NCI-H1417 (cell line): Measurements from ENCODE around the gene ENG.
A peak's percentile ranks its signal among the peaks of the same experiment; 100 is the strongest.
"Not testable (repeated sequence)": the region's sequence is repeated elsewhere in the genome, so short reads cannot be mapped to it uniquely, and the experiment has no call there.

ENCODE experiments used
- DNase-seq, 3 experiments: peaks; one replicate each; lab custom pipeline; 2025; lab: John Stamatoyannopoulos, UW

Gene ENG

DNA sequence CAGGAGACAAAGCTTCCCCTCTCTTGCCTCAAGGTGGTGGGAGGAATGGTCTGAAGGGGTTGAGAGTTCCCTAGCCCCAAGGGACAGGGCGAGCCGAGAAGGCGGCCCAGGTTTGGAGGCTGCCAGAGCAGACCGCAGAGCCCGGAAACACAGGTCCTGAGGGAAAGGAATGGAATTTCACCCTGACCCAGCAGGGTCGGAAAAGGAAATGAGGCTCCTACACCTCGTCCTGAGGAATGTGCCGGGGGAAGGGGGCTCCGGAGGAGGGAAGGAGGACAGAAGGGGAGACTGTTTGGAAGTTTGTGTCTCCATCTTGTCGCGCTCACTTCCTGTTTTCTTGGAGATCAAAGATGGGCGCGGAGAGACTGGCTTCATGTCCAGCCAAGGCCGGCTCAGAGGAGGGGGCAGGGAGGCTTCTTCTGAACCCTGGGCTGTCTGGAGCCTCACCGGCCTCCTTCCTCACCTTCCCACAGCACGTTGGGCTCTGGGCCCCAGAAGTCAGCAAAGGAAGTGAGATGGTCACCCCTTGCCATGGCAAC lies 9.6 kb downstream of the ENG start:
- DNase-seq = no peak

DNA sequence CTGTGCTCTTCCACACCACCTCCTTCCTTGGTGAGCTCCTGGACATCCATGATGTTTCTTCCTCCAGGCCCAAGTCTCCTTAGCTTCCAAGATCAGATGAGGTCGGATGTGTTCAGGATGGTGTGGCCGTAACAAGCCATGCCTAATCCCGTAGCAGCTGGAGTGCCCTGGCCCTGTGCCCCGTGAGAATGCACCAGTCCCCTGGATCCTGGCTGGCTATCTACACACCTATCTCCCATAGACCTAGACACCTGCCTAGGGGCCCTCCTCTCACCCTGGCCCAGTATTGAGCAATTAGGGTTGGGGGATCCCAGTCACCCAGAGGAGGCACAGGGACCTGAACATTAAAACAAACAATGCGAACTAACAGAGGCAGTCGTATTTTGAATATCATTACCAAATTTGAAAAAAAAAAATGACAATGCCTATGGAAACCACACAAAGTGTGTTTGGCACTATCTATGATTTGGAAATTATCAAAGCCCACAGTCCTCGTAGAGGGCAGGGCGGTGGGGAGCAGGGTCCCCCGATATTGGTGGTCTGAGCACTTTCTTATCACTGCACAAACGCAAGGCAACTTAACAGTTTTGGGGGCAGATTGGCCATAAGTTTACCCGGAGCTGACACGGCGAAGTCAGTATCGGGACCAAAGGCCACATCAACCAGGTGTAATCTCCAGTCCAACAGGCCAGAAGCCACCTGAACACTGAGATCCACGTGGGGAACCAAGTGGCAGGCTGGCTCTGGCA lies 13.2 kb downstream of the ENG start:
- no peak for DNase-seq

DNA sequence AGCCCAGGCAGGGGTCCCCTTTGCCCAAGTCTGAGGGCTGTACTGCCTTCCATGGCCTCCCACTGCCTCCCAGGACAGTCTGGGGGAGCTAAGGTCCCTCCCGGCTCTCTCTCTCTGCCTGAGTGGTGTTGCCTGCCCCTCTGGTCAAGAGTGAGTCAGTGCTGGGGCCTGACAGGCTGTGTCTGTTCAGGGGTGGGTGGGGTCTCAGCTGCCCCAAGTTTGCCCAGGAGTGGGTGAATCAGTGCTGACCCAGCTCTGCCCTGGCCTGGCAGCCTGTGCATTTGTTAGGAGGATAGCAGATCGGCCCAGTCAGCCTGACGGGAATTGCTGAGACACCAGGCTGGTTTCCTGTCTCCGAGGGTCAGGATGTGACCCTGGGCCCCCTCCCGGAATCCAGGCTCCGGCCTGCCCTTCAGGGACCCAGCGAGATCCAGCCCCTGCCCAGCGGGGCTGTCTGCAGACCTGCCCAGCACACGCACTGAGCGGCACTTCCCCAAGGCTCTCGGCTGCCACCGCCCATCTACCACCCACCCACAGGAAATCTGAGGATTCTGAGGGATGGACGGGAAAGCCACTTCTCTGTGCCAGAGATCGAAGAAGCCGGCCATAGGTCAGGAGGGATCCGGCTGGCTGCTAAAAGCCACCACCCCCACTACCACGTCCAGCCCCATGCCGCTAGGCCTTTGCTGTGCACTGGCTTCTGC lies 15.9 kb downstream of the ENG start:
- no peak for DNase-seq

DNA sequence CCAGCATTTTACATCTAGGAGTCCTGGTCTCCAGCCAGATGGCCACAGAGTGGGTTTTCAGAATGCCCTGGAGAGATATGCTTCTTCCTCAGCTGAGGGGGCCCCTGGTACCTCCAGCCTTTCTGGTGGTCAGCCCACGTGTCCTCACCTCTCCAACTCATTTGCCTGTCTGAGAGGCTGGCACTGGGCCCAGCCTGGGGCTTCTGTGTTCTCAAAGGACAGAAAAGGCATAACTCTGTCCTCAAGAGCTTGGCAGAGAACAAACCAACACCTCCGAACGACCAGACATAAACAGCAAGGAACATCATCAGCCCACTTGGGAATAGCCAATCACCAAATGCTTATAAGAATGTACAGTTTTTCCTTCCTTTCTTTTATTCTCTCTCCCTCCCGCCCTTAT lies 17.1 kb downstream of the ENG start:
- DNase-seq = no peak

DNA sequence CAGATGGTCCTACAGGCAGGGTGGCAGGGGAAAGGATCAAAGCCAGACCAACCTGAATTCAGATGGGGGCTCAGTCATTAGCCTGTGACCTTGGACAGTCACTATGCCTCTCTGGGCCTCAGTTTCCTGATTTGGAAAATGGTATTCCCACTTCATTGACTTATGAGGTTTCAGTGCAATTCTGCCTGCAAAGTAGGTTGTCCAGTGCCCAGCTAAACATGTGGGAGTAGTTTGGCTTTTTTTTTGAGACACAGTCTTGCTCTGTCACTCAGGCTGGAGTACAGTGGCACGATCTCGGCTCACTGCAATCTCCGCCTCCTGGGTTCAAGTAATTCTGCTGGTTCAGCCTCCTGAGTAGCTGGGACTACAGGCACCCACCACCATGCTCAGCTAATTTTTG lies 17.9 kb downstream of the ENG start:
- DNase-seq = not testable (repeated sequence)

DNA sequence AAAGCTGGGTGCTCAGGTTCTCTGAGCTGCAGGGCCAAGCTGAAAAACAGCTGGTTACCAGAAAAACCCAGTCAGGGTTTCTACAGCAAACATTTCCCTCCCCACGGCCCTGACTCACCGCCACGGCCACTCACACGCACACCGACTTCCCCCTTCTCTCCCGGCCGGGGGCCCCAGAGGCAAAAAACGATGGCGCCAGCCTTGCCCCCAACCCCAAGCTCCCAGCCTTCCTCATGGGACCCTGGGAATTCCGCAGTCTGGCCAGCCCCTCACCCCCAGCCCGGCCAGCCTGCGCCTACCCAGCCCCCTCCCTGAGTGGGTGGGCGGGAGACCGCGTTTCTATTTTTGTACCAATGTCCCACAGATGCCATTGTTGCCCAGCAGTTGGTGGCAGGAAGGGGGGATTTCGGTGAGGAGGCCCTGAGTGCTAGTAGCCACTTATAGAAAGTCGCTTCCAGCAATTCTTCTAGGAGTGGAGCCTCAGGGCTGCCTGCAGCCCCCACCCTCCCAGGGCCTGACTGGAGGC lies 18.4 kb downstream of the ENG start:
- no peak for DNase-seq

DNA sequence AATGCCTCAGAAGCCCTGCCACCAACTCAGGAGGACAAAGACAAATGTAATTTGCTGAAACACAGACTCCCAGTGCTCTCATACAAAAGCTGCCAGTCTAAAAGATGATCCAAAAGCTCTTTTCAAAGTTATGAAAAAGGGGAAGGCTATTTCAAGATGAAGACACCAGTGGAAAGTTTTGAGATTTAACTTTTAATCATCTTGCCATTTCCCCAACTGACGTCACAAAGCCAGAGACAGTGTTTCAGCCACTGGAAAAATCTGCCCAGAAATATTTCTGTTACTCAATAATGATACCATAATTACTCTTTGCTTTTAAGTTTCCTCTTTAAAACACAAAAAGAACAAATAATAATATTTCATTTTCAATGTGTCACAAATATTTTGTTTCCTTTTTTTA lies 20.9 kb downstream of the ENG start:
- DNase-seq = no peak

DNA sequence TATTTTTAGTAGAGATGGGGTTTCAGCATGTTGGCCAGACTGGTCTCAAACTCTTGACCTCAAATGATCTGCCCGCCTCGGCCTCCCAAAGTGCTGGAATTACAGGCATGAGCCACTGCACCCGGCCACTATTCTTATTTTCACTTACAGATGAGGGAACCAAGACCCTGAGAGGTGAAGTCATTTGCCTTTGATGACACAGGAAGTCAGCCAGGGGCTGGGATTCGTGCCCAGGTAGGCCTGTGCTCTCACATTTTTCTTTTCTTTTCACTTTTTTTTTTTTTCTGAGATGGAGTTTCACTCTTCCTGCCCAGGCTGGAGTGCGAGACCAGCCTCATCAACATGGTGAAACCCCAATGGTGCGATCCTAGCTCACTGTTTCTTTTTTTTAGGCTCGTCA lies 22.2 kb downstream of the ENG start:
- DNase-seq = no peak

DNA sequence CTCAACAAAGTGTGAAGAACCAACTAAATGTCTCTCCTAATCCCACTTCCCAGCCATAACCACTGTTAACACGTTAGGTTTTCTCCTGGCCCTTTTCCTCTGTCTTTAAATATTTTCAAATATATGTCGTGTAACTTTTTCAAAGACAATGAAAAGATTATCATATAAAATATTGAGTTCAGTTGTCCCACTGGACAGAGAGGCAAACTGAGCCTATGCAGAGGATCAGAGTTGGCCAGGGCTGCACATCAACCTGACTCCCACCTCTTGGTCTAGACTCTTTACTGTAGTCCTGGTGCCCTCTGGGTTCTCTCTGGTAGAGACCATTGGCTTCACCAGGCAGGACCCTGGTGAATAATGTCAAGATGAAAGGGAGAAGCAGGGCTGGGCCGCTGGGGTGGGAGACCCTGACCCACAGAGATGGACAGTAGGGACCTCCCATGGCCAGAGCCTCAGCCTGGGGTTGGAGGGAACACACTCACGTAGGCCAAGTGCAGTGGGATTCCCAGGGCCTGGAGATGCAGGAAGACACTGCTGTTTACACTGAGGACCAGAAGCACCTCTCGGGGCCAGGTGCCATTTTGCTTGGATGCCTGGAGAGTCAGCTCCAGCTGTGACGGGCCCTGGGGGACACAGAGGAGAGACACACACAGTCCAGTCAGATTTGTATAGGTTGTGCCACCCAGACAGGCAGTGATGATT lies 25.1 kb downstream of the ENG start:
- DNase-seq = no peak

DNA sequence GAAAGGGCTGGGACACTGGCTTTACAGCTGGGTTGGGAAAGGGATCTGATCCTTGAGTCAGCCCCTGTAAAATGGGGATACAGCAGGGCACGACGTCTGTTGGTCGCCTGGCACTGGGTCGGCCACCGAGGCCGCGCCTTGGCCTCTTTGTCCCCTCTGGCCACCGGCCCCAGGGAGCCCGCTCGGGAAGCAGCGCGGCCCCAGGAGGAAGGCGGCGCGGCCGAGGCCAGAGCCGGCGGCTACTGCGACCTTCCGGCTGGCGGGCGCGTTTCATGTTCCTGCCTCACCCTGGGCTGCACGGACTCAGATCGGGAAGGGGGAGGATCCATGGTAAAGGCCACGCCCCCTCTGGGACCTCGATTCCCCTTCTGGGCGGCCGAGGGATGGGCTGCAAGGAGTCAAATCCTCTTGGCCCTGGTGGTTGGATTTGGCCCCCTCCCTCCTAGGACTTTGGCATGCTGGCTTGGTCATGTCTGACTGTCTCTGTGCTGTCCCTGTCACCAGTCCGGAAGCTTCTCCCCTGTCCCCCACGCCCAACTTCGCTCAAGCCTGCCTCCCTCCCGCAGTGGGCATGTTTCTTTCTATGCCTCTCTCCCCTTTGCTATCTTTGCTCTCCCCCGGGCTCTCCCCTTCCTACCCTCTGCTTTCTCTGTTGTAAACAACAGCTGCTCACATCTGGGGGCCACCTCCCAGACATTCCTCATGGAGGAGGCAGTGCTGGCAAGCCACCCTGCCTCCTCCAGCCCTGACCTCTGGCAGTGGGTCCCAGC lies 26.0 kb downstream of the ENG start:
- DNase-seq = peak; percentile 6 to 84 (median 71)

DNA sequence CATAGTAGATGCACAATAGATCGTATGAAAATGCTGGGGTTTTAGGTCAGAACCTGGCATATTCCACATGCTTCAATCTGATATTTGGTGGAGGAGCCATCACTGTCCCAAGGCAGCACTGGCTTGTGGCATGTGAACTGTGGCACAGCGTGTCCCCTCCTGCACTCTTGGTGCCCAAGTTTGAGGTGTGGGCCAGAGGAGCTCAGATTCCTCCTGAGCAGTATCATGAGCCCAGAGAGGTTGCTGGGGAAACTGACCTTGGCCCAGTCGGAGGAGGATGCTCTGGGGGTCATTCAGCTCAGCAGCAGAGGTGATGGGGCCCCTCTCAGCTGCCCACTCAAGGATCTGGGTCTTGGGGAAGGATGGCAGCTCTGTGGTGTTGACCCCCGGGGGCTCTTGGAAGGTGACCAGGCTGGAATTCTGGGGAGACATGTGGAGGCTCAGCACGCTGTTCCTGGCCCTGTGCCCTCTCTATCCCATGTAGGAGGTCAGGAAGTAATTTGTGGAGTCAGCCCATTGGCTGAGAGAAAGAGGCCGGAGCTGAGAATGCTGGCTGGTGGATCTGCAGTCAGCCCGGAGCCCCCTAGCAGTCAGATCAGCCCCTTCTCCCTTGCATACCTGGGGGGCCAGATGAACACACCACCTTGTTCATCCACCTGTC lies 28.1 kb downstream of the ENG start:
- DNase-seq = no peak

DNA sequence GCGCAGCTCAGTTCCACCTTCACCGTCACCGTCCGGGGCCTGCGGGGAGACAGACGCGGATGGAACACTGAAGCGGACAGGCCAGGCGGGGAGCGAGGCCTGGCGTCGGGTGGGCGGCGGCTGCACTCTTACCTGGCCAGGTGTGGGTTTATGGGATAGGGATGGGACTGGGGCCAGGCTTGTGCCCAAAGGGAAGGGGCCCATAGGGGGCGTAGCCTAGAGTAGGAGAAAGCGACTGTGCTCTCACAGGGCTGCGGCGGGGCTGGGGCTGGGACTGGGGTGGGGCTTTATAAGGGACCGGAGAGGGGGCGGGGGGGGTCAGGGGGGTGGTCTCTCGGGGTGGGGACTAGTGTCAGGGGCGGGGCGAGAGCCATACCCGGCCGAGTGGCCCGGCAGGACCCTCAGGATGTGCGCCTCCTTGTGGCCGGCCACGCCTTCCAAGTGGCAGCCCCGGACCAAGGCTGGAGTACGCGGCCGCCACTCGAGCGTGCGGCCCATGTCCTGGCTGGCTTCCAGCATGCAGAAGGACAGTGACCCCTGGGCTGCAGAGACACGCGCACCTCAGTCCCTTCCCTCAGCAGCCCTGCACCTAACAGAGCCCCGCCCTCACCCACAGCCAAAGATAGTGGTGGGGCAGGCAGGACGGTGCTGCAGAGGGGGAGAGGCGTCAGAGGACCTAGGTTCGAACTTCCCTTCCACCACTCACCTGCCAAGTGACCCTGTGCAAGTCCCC lies 29.0 kb downstream of the ENG start:
- no peak for DNase-seq

DNA sequence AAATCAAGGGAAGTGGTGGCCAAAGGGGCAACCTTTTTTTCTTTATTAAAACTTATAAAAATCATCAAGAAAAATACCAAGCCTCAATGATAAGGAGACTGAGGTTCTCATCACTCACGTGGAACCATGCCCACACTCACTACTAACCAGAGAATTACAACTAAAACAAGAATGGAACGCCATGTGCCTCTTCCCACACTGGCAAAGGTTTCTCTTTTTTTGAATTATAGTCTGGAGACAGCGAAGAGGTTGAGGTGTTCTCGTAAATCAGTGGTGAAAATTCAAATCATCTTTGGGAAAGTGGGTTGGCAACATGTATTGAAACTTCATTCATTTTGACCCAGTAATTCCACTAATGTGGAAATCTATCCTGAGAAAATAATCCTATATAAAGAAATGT lies 32.4 kb downstream of the ENG start:
- peak in 1 of 3 experiments; percentile 60 for DNase-seq

DNA sequence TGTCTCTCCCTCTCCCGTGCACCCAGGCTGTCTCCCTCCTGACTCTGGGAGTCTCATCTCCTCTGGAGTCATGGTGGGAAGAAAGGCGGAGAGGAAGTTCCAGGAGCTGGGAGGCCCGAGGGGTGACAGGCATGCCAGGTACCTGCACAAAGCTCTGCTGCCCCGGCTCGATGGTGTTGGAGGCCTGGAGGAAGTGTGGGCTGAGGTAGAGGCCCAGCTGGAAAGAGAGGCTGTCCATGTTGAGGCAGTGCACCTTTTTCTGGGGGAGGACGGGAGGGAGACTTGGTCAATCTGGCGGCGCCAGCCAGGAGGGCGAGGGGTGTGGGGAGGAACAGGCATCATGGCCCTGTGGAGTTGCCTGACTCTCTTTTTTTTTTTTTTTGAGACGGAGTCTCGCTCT lies 35.9 kb downstream of the ENG start:
- DNase-seq = no peak

DNA sequence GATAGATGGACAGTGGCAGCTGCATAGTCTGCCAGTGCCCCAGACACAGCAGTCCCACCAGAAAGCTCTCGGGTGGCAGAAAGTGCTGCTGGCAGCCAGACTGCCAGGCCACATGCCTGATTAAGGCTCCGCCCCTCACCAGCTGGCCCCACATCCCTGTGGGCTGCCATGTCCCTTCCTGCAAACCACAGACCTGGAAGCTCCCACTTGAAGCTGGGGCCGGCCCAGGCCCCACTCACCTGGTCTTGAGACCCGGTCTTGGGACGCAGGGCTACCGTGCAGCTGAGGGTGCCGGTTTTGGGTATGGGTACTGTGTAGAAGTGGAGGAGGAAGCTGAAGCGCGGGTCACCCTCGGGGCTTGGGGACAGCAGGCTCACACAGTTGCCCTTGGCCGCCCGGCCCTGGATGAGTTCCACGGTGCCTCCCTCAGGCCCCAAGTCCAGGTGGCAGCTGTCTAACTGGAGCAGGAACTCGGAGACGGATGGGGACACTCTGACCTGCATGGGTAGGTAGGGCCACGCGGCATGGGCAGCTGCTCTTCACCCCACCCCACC lies 36.5 kb downstream of the ENG start:
- peak in 1 of 3 experiments; percentile 3 for DNase-seq

DNA sequence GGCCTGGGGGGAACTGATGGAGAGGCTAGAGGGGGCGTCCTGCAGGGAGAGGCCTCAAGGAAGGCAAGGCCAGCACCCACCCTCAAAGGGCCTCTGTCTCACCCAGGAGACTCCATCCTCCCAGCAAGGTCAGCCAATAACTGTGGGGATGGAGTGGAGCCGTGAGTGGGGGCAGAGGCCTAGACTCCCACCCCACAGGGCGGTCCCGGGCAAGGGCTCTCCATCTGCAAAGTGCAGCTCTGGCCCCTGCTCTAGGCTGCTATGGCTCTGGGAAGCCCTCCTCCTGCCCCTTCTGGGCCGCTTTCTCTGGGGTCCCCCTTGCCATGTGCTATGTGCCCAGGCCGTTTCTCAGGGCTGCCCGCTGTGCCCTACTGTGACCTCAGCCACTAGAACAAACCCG lies 37.7 kb downstream of the ENG start:
- DNase-seq = no peak

DNA sequence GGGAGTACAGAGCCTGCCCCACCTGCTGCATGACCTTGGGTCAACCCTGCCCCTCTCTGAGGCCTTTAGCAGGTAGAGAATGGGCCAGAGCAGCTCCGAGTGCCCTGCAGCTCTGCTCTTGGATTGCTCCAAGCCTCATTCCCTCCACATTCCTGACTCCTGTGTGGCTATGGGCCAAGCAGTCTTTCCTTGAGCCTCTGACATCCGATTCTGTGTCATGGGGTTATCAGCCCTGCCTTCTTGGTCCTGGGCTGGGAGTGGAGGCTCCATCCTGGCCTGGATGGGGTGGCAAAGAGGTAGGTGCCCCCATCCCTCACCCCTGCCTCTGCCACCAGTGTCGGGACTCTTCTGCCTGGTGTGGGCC lies 38.1 kb downstream of the ENG start:
- DNase-seq = no peak

DNA sequence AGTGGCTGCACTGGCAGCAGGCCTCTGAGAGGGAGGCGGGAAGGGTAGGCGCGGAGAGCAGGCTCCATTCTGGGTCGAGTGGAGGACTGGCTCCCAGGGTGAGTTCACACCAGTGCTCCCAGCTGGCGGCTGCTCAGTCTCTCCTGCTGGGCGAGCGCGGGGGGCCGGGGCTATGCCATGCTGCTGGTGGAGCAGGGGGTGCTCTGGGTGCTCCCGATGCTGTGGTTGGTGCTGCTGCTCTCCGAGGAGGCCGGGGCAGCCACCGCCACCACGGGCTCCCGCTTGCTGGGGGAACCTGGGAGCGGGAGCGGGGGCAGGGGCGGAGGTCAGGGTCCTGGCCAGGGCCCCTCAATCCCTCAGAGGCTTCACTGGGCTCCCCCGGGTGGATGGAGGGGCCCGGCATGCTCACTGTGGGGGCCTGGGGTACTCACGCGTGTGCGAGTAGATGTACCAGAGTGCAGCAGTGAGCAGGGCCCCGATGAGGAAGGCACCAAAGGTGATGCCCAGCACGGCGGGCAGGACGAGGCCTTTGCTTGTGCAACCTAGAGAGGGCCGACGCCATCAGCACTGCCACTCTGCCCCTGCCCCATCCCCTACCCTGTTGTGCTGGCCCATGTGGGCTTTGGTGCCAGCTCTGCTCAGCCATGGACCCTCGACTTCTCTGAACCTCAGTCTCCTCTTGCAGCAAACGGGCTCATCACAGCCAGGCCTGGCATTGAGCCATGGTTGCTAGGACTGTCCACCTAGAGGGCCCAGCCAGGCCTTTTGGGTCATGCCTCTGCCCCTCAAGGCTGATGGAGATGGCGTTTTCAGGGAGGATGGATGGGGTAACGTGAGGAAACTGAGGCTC lies 38.7 kb downstream of the ENG start:
- DNase-seq = no peak
